Measurements from ENCODE around the gene KAZN. TPM values are rescaled to one million over a fixed set of nuclear protein-coding genes. Genes with fewer than 3 reads are reported as not detected.

Gene KAZN
- total RNA-seq, 2 donors from 2014 or later: 3.4 to 12.2 TPM

- TF ChIP-seq POLR2A (IDR thresholded peaks at IDR 0.05) (no peak), CTCF (IDR thresholded peaks at IDR 0.05) (no peak)
- Histone ChIP-seq H3K4me3 (no peak overlapping the region), H3K27ac (no peak overlapping the region), H3K4me1 (no peaks in the 10 kb centered on the region), H3K36me3 (replicated peaks in 1 of 2; ENCODE audit: insufficient read depth in 1 of 2, low read depth in 2 of 2) (no peaks in the 10 kb centered on the region), H3K9me3 (no peaks in the 10 kb centered on the region), H3K27me3 (no peaks in the 10 kb centered on the region)
- ATAC-seq (no peak), DNase-seq (no peak)
- 37 to 39% methylated on average over 4 of the region's 4 CpGs for WGBS, 2 donors
- intact Hi-C loops (cut with DNase I): no loop called here
These were observed 98.9 kb downstream of the KAZN start for GRCh38 chr1:14697353-14697752.

- Histone ChIP-seq H3K36me3 (replicated peaks in 1 of 2; ENCODE audit: insufficient read depth in 1 of 2, low read depth in 2 of 2) (no peaks in the 10 kb centered on the region), H3K4me3 (no peak overlapping the region), H3K27ac (no peak overlapping the region), H3K4me1 (no peaks in the 10 kb centered on the region), H3K27me3 (no peaks in the 10 kb centered on the region), H3K9me3 (no peaks in the 10 kb centered on the region)
- WGBS, 2 donors: 60 to 75% methylated on average over 5 to 9 of the region's 11 CpGs
- no peak for ATAC-seq
- intact Hi-C loops (cut with DNase I): no loop called here
- TF ChIP-seq CTCF (IDR thresholded peaks at IDR 0.05) (no peak), POLR2A (IDR thresholded peaks at IDR 0.05) (no peak)
- no peak for DNase-seq
These were observed 99.8 kb downstream of the KAZN start for GRCh38 chr1:14698314-14698713.

- intact Hi-C loops (cut with DNase I): no loop called here
- Histone ChIP-seq H3K27ac (no peak overlapping the region), H3K4me3 (no peak overlapping the region), H3K36me3 (replicated peaks in 1 of 2; ENCODE audit: insufficient read depth in 1 of 2, low read depth in 2 of 2) (no peaks in the 10 kb centered on the region), H3K27me3 (no peaks in the 10 kb centered on the region), H3K4me1 (no peaks in the 10 kb centered on the region), H3K9me3 (no peaks in the 10 kb centered on the region)
- TF ChIP-seq POLR2A (IDR thresholded peaks at IDR 0.05) (no peak), CTCF (IDR thresholded peaks at IDR 0.05) (no peak)
- ATAC-seq (no peak), DNase-seq (no peak)
- WGBS, 2 donors: 57 to 72% methylated on average over 8 of the region's 8 CpGs
These were observed 101.1 kb downstream of the KAZN start for GRCh38 chr1:14699620-14700019.

- ATAC-seq (no peak), DNase-seq (no peak)
- H3K27ac ChIP-seq: no peak overlapping the region
- no peak for TF ChIP-seq POLR2A (IDR thresholded peaks at IDR 0.05)
- no peak for TF ChIP-seq CTCF (IDR thresholded peaks at IDR 0.05)
- H3K36me3 ChIP-seq (replicated peaks in 1 of 2; ENCODE audit: insufficient read depth in 1 of 2, low read depth in 2 of 2): no peaks in the 10 kb centered on the region
- no peaks in the 10 kb centered on the region for H3K4me1 ChIP-seq
- 73 to 85% methylated on average over 1 of the region's 1 CpG for WGBS, 2 donors
- no peaks in the 10 kb centered on the region for H3K9me3 ChIP-seq
- no peaks in the 10 kb centered on the region for H3K27me3 ChIP-seq
- intact Hi-C loops (cut with DNase I): no loop called here
- H3K4me3 ChIP-seq: no peak overlapping the region
These were observed 106.4 kb downstream of the KAZN start for GRCh38 chr1:14704846-14705245.

- Histone ChIP-seq H3K4me3 (no peak overlapping the region), H3K9me3 (no peaks in the 10 kb centered on the region), H3K36me3 (replicated peaks in 1 of 2; ENCODE audit: insufficient read depth in 1 of 2, low read depth in 2 of 2) (no peaks in the 10 kb centered on the region), H3K4me1 (no peaks in the 10 kb centered on the region), H3K27ac (no peak overlapping the region), H3K27me3 (no peaks in the 10 kb centered on the region)
- WGBS, 2 donors: 67 to 76% methylated on average over 5 of the region's 5 CpGs
- DNase-seq (no peak), ATAC-seq (no peak)
- TF ChIP-seq POLR2A (IDR thresholded peaks at IDR 0.05) (no peak), CTCF (IDR thresholded peaks at IDR 0.05) (no peak)
- intact Hi-C loops (cut with DNase I): no loop called here
These were observed 107.3 kb downstream of the KAZN start for GRCh38 chr1:14705824-14706223.

Measured in body of pancreas (tissue), 4 donors.